ENCODE measurements around the gene MMEL1. TPM values are rescaled to one million over a fixed set of nuclear protein-coding genes. Genes with fewer than 3 reads are reported as not detected.

The MMEL1 gene
- total and polyA plus RNA-seq, 2 donors (not counting 1 experiment from before 2014, with no cell fraction given): not detected

- Mint-ChIP-seq H3K27ac (peak overlapping the region; percentile 86), H3K4me3 (peak overlapping the region; percentile 91), H3K4me1 (peaks cover 12% of the 10 kb centered on the region), H3K9me3 (ENCODE audit: insufficient read depth) (peaks cover 4% of the 10 kb centered on the region), H3K27me3 (no peaks in the 10 kb centered on the region)
- CTCF ChIA-PET: no interaction called here
- H3K27me3 ChIP-seq (replicated peaks in 1 of 4; ENCODE audit: control extremely low read depth in 1 of 4, control insufficient read depth in 3 of 4, insufficient read depth in 4 of 4, low read length in 3 of 4): no peaks in the 10 kb centered on the region
- 54% methylated on average over 11 of the region's 11 CpGs for WGBS (ENCODE audit: insufficient coverage)
- H3K4me2 ChIP-seq (replicated peaks; ENCODE audit: low read depth, low read length, poor library complexity, severe bottlenecking): peak overlapping the region; percentile 100
- peaks cover 15% of the 10 kb centered on the region for H3K79me2 ChIP-seq (ENCODE audit: control insufficient read depth, insufficient read depth, low read length)
- peaks cover 13 to 17% of the 10 kb centered on the region in 2 donors for H3K4me1 ChIP-seq (ENCODE audit: control insufficient read depth in 2 of 2, insufficient read depth in 2 of 2, low read length in 2 of 2)
- intact Hi-C loops (cut with micrococcal nuclease): loop anchor here (10.0 kb wide), 2 partner anchors 447 to 983 kb away; partner anchors contain the start of genes FAAP20 and TPRG1L
- peak overlapping the region; percentile 98 for H3K9ac ChIP-seq (ENCODE audit: low read length)
- H2AFZ ChIP-seq (ENCODE audit: insufficient read depth, low read depth, low read length, poor library complexity, severe bottlenecking): peak overlapping the region; percentile 96
- H3K27ac ChIP-seq (ENCODE audit: low read length in 2 of 2): peak overlapping the region; percentile 81 to 97
- TF ChIP-seq EZH2 (IDR thresholded peaks at IDR 0.05; ENCODE audit: borderline replicate concordance, insufficient read depth, low read depth, low read length, poor library complexity, severe bottlenecking): no peak
- TF ChIP-seq CTCF (IDR thresholded peaks at IDR 0.05): no peak
- POLR2A ChIA-PET: interaction anchor here (0.5 to 1.3 kb wide), 4 partner anchors 21 to 96 kb away, joined by 3 to 4 read pairs (median 3); partner anchors contain the start of gene TNFRSF14
- peak overlapping the region; percentile 38 to 91 (median 83) for H3K4me3 ChIP-seq (ENCODE audit: control extremely low read depth in 1 of 5, extremely low read depth in 1 of 5, insufficient read depth in 1 of 5, low read depth in 2 of 5, low read length in 4 of 5)
- H3K36me3 ChIP-seq (replicated peaks in 1 of 2; ENCODE audit: control extremely low read depth in 1 of 2, control insufficient read depth in 1 of 2, extremely low read depth in 1 of 2, insufficient read depth in 2 of 2, low read length in 1 of 2): no peaks in the 10 kb centered on the region
- DNase-seq (no peak), ATAC-seq (ENCODE audit: low read depth) (no peak)
- peaks cover 0 to 16% (median 12%) of the 10 kb centered on the region in 3 donors for H3K9me3 ChIP-seq (ENCODE audit: control extremely low read depth in 1 of 3, control insufficient read depth in 2 of 3, insufficient read depth in 1 of 3, low read length in 2 of 3)
- peaks cover 13% of the 10 kb centered on the region for H4K20me1 ChIP-seq (ENCODE audit: control insufficient read depth, insufficient read depth, low read length, poor library complexity, severe bottlenecking)
Observed at GRCh38 chr1:2642131-2642559, 9.3 kb upstream of the MMEL1 start.

GRCh38 chr1:2641381-2642130 lies 8.7 kb upstream of the MMEL1 start:
- Mint-ChIP-seq H3K9me3 (ENCODE audit: insufficient read depth) (no peaks in the 10 kb centered on the region), H3K4me3 (peak overlapping the region; percentile 91), H3K27ac (peak overlapping the region; percentile 37), H3K27me3 (no peaks in the 10 kb centered on the region), H3K4me1 (peaks cover 12% of the 10 kb centered on the region)
- Histone ChIP-seq H2AFZ (ENCODE audit: insufficient read depth, low read depth, low read length, poor library complexity, severe bottlenecking) (no peak overlapping the region), H3K27ac (ENCODE audit: low read length in 2 of 2) (peak overlapping the region in 1 of 2 donors; percentile 97), H3K79me2 (ENCODE audit: control insufficient read depth, insufficient read depth, low read length) (peaks cover 15% of the 10 kb centered on the region), H3K4me2 (replicated peaks; ENCODE audit: low read depth, low read length, poor library complexity, severe bottlenecking) (peak overlapping the region; percentile 100), H3K4me1 (ENCODE audit: control insufficient read depth in 2 of 2, insufficient read depth in 2 of 2, low read length in 2 of 2) (peaks cover 13 to 17% of the 10 kb centered on the region in 2 donors), H4K20me1 (ENCODE audit: control insufficient read depth, insufficient read depth, low read length, poor library complexity, severe bottlenecking) (peaks cover 13% of the 10 kb centered on the region), H3K27me3 (replicated peaks in 1 of 4; ENCODE audit: control extremely low read depth in 1 of 4, control insufficient read depth in 3 of 4, insufficient read depth in 4 of 4, low read length in 3 of 4) (peaks cover 0 to 3% (median 0%) of the 10 kb centered on the region in 4 experiments), H3K9ac (ENCODE audit: low read length) (peak overlapping the region; percentile 98), H3K36me3 (replicated peaks in 1 of 2; ENCODE audit: control extremely low read depth in 1 of 2, control insufficient read depth in 1 of 2, extremely low read depth in 1 of 2, insufficient read depth in 2 of 2, low read length in 1 of 2) (no peaks in the 10 kb centered on the region), H3K4me3 (ENCODE audit: control extremely low read depth in 1 of 5, extremely low read depth in 1 of 5, insufficient read depth in 1 of 5, low read depth in 2 of 5, low read length in 4 of 5) (peak overlapping the region in 2 of 5 experiments; percentile 80 to 85), H3K9me3 (ENCODE audit: control extremely low read depth in 1 of 3, control insufficient read depth in 2 of 3, insufficient read depth in 1 of 3, low read length in 2 of 3) (peaks cover 0 to 21% (median 12%) of the 10 kb centered on the region in 3 donors)
- no peak for TF ChIP-seq CTCF (IDR thresholded peaks at IDR 0.05)
- CTCF ChIA-PET: no interaction called here
- intact Hi-C loops (cut with micrococcal nuclease): loop anchor here (10.0 kb wide), 2 partner anchors 447 to 983 kb away; partner anchors contain the start of genes FAAP20 and TPRG1L
- ATAC-seq (ENCODE audit: low read depth): no peak
- POLR2A ChIA-PET: interaction anchor here (1.6 kb wide), 1 partner anchor 86 kb away, joined by 5 read pairs; the partner anchor contains the start of gene TNFRSF14
- peak; percentile 32 for DNase-seq
- WGBS (ENCODE audit: insufficient coverage): 96% methylated on average over 34 of the region's 34 CpGs

All from B cell (primary cell).